ENCODE data around the gene CDC14A.

Gene CDC14A

DNA sequence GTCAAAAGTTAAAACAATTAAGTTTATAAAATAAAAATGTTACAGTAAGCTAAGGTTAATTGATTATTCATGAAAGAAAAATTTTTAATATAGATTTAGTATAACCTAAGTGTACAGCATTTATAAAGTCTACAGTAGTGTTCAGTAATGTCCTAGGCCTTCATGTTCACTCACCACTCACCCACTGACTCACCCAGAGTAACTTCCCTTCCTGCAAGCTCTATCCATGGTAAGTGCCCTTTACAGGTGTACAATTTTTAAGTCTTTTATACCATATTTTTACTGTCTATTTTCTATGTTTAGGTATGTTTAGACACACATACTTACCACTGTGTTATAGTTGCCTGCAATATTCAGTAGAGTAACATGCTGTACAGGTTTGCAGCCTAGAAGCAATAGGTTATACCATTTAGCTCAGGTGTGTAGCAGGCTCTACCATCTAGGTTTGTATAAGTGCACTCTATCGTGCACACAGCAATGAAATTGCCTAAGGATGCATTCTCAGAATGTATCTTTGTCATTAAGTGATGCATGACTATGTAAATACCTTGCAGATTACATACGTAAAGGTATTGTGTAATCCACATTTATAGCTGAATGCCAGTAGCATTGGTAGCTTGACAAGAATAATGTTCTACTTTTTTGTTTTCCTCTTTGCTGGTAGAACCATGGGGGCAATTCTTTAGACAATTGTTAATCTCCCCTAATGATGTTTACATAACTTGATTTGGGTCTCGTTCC lies 149.9 kb downstream of the CDC14A start:
- DNase-seq, result no peak

DNA sequence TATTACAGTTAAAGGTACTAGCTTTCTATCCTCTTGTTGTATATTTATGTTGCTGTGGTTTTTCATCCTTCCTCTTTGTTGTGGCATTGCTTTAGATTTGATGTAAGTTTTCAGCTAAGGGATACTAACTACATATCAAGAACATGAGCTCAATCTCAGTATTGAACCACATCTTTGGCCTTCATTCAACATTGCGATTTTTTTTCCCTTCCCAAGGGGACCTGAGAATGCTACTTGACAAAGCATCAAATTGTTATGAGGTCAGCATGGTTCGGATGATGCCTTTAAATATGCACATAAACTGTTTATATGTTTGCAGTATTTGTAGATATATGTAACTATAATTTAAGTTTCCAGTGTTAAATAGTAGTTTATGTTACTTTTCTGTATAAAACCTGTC lies 153.9 kb downstream of the CDC14A start:
- no peak for DNase-seq

DNA sequence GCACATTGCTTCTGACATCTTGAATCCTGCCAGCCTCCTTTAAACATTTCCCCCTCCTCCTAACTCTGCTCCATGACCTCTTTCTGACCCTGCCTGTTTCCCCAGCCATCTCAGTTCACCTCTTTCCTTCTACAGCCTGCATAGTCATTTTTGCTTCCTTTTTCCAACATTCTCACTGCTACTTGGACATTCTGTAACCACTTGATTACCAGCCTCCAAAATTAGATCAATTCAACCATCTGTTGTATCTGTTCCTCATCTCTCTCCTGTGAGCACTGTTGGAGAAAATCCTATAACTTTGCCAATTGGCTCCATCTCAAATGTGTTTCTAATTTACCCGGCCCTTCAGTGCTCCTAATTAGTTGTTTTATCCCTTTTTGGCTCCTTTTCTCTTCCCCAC lies 158.1 kb downstream of the CDC14A start:
- peak; percentile 20 for DNase-seq

DNA sequence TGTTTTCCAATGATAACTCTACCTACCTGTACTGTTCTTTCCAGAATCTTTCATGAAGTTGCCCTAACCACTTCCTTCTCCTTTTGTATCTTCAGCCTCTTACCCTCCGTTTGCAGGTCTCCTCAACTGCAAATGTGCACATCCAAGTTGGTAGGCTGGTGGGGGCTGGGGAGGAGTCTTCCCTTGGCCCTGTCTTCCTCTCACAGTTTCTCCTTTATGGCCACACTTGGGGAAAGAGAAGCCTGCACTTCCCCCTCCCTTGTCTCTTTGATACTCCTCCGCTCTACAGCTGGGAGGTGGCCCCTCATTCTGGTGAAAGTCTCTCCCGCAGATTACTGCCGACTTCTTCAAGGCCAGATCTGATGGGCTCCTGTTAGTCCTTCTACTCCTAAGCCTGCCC lies 158.8 kb downstream of the CDC14A start:
- no peak for DNase-seq

DNA sequence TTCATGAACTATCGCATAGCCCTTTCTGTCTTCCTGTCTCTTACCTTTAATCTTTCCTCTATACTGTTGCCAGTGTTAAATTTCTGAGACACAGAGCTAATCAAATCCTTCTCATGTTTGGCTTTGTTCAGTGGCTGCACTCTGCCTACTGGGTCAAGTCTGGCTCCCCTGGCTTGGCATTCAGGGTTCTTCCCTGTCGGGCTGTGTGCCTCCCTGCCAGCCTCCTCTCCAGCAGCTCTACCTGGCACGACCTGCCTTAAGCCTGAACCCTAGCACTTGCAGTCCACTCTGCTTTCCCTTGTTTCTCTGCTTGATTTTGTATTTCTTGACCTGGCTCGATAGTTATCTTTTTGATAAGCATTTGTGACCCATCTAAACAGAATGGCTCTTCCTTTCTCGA lies 159.5 kb downstream of the CDC14A start:
- DNase-seq, result no peak

DNA sequence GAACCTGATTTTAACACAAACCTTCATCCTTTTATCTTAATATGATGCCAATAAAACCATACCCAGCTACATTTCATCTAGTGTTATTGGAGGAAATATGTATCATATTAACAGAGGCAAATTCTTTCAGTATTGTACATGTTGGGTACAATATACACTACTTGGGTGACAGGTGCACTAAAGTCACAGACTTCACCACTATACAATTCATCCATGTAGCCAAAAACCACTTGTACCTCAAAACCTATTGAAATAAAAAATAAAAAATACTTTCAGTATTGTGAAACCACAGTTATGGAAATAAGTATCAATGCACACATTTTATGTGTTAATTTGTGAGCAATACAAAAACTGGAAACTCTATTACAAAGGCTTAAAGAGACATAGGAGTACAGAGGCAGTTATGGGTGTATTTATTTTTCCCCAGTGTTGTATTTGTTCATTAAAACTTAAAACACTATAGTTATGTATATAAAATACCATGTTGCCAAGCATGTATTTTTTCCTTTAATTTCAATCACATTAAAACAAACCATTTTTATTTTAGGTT lies 160.6 kb downstream of the CDC14A start:
- no peak for DNase-seq

DNA sequence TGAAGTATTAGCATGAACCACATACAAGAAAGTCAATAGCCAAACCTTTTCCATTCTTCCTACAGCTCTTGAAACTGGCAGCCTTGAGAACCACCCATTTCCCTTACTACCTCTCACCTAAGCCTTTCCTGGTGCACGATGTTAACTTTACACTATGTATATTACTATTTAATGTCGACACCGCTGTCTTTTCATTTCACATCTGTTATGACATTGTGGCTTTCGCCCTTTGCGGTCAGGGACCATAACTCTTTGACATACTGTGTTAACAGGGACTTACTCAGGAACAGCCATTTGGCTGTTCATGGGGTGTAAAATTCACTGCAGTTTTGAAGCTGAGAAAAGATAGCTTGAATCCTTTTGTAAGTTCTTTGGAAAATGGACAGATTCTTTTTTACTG lies 164.6 kb downstream of the CDC14A start:
- DNase-seq, result no peak

DNA sequence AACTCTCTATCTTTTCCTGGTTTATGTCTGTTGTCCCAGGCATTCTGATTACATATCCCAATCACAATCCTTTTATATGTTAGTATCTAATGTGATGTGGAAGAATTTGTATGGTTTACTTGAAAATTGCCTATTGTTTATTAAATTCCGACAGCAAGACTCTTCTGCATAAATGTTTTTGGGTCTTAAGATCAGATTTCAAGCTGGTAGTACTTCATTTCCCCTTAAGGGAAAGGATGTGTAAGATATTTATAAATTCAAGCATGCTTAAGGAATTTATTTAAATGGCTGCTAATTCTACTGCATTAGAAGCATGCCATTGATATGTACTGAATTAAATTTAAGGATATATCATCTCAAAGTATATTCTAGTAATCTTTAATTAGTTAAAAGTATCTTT lies 165.2 kb downstream of the CDC14A start:
- DNase-seq, result no peak

DNA sequence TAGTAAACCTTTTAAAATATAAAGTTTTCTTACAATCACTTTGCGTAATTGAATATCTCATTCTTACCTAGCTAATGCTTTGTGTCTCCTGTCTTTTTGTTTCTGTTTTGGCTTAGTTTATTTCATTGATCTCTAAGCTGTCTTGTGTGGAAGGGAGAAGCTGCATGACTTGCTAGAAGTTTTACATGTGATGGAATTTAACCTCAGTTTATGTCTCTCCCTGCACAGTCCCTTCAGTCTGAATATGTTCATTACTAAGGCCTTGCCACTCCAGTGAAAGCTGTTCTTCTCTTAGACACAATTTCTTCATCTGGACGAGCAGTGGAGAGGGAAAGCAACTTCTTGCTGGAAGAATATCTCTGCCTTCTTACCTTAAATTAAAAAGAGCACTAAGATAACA lies 165.7 kb downstream of the CDC14A start:
- no peak for DNase-seq

DNA sequence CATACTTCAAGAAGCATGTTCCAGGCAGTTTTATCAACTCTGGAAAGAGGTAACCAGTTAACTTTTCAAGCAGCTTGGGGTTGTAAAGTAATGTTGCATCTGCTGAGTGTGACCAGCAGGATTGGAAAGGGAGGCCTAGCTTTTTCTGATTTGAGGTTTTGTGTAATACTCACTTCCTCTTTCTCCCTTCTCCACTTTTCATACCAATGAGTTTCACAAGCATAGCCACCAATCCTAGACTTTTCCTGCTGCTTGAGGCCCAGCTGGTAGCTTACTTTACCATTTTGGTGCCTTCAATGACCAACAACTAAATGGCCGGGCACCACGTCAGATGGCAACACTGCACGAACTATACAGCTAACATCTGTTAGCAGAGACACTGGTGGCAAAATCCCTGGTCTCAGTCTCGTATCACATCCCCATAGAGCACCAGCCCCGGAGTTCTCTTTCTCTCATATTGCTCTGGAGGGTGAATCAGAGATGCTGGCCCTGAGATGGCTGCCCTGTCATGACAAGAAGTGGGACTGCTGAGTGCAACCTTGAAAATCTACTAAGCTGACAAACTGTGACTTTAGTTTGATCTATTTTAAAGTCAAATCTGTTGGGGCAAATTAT lies 170.8 kb downstream of the CDC14A start:
- DNase-seq, result no peak

DNA sequence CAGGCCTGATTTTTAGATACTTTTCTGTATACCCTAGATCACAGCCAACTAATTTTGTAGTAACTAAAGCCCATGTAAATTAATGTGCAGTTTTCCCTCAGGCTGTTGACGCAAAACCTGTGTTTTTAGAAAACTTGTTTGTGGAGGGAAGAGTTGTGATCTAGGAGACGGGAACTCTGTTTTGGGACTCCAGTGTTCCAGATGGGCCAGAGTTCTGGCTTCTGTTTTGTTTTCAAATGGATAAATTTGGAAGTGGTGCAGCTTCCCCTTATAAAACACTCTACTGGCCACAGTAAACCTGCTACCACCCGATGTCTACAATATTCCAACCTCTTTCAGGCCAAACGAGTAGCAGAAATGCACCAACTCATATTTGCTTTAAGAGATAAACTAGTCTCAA lies 172.0 kb downstream of the CDC14A start:
- DNase-seq, result no peak

DNA sequence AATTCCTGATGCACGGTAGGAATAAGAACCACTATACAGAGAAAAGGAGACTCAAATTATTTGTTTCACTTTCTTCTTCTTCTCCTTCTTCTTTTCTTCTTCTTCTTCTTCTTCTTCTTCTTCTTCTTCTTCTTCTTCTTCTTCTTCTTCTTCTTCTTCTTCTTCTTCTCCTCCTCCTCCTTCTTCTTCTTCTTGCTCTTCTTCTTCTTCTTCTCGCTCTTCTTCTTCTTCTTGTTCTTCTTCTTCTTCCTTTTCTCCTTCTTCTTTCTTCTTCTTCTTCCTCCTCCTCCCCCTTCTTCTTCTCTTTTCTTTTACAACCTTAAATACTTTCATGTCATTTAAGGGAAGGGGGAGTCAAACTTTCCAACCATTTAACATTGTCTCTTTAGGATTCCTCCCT lies 174.6 kb downstream of the CDC14A start:
- no peak for DNase-seq

DNA sequence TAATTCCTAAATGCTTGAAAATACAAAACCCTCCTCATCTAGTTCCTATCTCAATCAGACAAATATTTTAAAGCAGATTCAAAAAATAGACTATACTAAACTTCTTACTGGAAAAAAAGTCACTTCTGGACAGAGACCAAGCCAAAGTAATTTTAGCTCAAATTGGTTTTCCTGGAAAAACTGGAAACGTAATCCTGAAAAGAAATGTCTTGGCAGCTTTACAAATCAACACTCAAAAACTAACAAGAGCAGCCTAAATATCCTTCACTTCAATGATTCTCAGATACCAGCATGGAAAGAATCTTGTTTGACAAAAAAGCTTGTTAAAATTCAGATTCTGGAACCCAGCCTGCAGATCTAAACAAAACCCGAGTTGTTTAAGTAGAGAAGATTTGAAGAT lies 176.6 kb downstream of the CDC14A start:
- DNase-seq, result peak; percentile 71

DNA sequence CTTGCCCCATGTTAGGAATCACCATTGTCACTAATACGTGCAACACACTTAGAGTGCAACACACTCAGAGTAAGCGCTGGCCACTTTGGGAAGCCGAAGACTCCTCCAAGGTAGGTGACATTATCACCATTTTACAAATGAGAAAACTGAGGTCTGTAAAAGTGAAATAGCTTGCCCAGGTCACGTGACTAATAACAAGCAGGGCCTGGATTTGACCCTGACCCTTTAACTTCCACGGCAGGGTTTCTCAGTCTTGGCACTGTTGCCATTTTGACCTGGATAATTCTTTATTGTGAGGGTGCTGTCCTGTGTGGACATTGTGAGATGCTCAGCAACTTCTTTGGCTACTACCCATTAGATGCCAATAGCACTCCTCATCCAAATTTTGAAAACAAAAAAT lies 177.8 kb downstream of the CDC14A start:
- DNase-seq, result no peak

DNA sequence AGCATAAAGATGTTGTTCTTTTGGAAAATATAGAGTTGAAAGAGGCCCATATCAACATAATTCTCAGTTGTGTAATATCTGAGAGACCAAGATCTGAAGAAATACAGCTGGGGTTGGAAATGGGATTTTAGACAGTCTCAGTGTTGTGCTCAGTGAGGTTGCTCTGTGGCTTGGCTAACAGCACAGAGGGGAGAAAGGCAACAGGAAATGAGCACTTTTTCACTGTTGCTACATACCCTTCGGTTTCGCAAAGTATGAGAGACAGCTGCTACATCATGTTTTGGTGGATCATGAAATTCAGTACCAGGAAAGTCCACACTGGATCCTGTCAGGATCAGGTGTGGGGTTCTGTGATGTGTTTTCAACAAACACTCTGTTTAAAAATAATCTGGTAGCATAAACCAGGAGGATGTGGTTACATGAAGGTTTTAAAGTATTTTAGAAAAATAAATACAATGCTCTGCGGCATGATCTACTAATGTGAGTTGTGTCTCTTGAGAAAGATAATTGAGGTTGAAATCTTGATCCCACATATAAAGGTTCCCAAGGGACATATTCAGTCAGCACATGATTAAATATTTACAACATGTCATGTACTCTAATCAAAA lies 178.7 kb downstream of the CDC14A start:
- DNase-seq, result peak; percentile 12

DNA sequence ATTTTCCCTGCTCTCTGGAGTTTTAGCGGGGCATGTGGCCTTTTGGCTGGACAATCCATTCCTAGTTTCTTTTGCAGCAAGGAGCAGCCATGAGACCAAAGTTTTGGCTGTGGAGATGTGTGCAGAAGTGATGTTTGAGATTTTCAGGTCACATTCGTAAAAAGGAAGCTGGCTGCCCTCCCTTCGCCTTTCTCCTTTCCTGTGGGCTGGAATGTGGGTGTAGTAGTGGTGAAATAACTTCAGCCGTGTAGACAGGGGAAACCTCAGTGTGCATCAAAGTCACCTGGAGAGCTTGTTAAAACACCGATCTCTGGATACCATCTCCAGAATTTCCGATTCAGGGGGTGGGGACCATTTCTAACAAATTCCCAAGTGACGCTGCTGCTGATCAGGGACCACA lies 180.3 kb downstream of the CDC14A start:
- no peak for DNase-seq

DNA sequence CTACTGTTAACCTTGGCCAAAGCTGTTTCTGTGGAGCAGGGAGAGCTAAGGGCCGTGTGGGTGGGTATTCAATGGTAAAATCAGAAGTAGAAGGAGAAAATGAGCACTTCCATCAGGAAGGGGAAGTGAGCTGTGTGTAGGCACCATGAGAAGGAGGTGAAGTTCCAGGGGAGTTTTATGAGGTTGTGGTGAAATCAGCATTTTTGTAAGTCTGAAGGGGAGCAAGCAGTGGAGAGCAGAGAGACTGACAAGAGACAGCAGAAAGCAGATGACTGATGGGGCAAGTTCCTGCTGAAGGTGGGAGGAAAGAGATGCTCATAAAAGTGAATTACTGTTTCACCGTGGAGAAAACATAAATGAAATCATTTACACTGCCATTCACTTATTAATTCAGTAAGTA lies 183.0 kb downstream of the CDC14A start:
- no peak for DNase-seq

DNA sequence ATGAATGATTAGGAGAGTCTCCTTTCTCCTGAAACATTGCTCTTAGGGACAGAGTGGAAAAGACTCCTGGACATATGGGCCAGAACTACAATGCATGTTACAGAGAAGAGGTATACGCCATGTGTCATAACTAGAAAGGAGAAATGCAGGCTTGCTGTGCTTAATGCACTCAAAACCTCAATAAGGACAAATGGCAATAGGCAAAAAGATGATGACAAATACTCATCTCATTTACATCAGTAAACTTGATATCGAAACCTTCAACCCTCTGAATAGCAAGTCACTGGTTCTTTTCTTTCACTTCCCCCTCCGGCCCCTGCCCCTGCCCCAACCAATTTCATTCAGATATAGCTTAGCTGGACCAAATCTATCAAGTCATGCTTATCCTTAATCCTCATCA lies 183.7 kb downstream of the CDC14A start:
- DNase-seq, result no peak

DNA sequence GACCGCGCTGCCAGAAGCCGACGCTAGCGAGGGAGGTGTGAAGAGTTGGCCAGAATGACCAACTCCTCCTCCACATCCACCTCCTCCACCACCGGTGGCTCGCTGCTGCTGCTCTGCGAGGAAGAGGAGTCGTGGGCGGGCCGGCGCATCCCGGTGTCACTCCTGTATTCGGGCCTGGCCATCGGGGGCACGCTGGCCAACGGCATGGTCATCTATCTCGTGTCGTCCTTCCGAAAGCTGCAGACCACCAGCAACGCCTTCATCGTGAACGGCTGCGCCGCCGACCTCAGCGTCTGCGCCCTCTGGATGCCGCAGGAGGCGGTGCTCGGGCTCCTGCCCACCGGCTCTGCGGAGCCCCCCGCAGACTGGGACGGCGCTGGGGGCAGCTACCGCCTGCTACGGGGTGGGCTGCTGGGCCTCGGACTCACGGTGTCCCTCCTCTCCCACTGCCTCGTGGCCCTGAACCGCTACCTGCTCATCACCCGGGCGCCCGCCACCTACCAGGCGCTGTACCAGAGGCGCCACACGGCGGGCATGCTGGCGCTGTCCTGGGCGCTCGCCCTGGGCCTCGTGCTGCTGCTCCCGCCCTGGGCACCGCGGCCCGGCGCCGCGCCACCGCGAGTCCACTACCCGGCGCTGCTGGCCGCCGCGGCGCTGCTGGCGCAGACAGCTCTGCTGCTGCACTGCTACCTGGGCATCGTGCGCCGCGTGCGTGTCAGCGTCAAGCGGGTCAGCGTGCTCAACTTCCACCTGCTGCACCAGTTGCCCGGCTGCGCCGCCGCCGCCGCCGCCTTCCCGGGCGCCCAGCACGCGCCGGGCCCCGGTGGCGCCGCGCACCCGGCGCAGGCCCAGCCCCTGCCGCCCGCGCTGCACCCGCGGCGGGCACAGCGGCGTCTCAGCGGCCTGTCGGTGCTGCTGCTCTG lies 186.9 kb downstream of the CDC14A start:
- peak; percentile 44 for DNase-seq

DNA sequence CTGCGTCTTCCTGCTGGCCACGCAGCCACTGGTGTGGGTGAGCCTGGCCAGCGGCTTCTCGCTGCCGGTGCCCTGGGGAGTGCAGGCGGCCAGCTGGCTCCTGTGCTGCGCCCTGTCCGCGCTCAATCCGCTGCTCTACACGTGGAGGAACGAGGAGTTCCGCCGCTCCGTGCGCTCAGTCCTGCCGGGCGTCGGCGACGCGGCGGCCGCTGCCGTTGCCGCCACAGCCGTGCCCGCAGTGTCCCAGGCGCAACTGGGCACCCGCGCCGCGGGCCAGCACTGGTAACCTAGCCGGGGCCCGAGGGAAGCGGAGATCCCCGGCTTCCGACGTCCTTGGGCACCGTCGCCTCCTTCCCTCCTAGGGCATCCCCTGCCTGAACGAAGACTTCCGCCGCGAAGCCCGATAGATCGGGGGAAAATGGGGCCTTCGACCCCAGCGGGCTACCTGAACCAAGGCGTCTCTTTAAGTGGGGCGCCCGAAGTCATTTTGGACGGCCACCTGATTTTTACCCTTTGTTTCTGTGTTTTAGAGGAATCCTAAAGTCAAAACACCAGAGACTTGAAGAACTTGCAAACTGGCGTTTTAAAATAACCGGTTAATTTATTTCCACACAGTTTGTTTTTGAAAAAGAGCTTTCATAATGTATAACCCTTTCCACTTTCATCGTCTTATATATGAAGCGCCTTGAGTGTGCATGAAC lies 187.7 kb downstream of the CDC14A start:
- DNase-seq, result no peak

DNA sequence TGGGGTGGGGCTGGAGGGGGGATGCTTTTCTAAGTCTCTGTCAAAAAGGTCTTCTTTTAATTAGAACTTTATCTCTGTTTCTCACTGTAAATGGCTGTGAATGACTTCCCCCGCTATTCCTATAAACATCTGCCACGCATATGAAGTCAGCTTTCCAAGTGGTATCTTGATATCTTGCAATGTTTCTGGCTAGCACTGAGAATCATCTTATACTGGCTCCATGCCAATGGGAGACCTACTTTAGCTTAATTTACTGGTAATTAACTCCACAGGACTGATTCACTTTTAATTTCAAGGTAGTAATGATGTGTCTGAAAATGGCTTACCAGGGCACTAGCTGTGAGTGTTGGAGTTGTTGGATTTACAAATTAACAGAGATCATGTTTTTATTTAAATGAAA lies 190.0 kb downstream of the CDC14A start:
- peak; percentile 57 for DNase-seq

DNA sequence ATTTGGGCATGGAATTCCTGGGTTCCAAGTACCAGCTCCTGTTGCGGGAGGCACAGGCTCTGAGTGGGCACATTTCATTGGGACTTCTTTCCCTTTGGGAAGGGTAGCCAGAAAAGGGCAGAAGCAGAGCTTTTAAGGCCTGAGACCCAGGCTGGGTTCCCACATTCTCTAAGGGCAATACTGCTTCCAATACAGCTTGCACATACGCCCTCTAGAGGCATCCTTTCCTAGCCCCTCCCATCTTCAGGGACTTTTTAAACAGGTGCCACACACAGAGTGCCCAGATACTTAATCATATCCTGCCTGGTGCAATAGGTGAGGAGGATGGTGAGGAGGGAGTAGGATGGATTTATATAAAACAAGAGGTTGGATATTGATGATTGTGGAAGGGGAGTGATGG lies 191.3 kb downstream of the CDC14A start:
- no peak for DNase-seq

DNA sequence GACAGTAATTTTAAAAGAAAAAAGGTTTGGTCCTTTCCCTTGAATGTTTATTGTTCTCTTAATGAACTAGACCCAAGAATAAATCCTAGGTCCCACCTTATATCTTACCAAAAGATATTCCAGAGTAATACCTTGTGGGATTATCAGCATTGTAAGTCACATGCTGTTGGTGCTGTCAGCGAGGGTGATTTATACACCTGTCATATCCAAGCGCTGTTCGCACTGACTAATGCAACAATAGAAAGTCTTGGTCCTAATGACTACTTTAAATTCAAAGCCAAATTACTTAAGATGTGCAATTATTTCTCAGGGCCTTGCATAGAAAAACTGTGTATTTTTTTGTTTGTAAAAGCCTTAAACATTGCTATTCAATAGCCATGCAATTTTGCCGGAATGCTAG lies 192.5 kb downstream of the CDC14A start:
- DNase-seq, result no peak
